ENCODE data around the gene IKZF2. TPM values are rescaled to one million over a fixed set of nuclear protein-coding genes. Genes with fewer than 3 reads are reported as not detected.
A peak's percentile ranks its signal among the peaks of the same experiment; 100 is the strongest.

IKZF2 gene
- total RNA-seq, 3 donors from 2014 or later = 5.6 to 11.1 (median 8.6) TPM

DNA sequence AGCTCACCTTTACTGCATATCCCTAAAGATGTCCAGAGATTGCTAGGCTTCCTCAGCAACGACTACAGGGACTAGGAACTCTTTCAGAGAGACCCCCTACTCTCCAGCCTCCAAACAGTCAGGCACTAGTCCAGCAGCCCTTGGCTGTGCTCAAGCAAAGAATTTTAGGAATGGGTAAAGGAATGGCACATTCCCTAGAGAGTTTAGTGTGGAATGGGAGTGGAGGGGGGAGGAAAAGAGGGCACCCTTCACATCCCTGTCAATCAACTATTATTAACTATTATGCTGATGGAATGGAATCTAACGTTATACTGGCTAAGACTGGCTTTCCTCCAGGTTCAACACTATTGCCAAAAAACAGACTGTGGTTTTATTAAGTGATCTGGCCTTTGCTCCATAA lies 64.8 kb downstream of the IKZF2 start:
- no peaks in the 10 kb centered on the region for H3K36me3 ChIP-seq (ENCODE audit: low read depth)
- intact Hi-C loops (cut with DNase I, micrococcal nuclease) = no loop called here
- TF ChIP-seq, protein P1, sequence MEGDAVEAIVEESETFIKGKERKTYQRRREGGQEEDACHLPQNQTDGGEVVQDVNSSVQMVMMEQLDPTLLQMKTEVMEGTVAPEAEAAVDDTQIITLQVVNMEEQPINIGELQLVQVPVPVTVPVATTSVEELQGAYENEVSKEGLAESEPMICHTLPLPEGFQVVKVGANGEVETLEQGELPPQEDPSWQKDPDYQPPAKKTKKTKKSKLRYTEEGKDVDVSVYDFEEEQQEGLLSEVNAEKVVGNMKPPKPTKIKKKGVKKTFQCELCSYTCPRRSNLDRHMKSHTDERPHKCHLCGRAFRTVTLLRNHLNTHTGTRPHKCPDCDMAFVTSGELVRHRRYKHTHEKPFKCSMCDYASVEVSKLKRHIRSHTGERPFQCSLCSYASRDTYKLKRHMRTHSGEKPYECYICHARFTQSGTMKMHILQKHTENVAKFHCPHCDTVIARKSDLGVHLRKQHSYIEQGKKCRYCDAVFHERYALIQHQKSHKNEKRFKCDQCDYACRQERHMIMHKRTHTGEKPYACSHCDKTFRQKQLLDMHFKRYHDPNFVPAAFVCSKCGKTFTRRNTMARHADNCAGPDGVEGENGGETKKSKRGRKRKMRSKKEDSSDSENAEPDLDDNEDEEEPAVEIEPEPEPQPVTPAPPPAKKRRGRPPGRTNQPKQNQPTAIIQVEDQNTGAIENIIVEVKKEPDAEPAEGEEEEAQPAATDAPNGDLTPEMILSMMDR (IDR thresholded peaks at IDR 0.05) = no peak
- H3K9me3 ChIP-seq = no peaks in the 10 kb centered on the region
- peaks cover 5% of the 10 kb centered on the region for H3K4me1 ChIP-seq (ENCODE audit: low read depth)
- DNase-seq = no peak
- ATAC-seq = no peak
- H3K4me3 ChIP-seq = no peak overlapping the region

DNA sequence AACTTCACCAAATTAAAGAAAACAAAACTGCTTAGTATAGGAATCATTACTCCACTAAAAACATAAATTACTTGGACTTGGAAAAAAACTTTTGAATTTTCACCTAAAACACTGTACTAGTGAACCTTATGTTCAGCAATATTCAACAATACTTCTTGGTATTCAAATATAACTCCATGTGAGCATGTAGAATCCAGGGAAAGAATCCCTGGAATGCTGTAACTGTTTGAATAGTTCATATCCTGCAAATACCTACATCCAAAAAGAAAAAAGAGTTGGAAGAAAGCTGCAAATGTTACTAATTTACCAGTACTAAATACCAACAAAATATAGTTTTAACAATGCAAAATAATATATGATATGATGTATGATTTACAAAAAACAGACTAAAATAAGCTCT lies 65.4 kb downstream of the IKZF2 start:
- TF ChIP-seq, protein P1 (IDR thresholded peaks at IDR 0.05) = no peak
- H3K36me3 ChIP-seq (ENCODE audit: low read depth) = no peaks in the 10 kb centered on the region
- H3K4me1 ChIP-seq (ENCODE audit: low read depth) = peaks cover 11% of the 10 kb centered on the region
- intact Hi-C loops (cut with DNase I, micrococcal nuclease) = no loop called here
- no peak for DNase-seq
- no peaks in the 10 kb centered on the region for H3K9me3 ChIP-seq
- ATAC-seq = no peak
- no peak overlapping the region for H3K4me3 ChIP-seq

DNA sequence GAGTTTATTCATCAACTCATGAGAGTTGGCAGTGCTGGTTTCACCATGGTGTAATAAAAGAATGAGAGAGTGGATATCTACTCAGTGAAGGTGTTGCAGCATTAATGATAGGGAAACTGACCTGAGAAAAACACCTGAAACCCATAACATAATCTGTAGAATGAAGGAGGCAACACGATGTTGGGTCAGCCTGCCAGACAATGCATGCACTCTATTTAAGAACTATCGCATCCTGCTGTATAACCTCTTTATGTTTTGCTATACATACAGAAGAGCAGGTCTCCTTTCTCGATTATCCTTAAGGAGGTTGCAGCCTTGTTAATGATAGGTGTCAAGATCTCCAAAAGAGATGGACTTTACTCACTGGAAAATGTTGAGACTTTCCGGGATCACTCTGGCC lies 65.9 kb downstream of the IKZF2 start:
- intact Hi-C loops (cut with DNase I, micrococcal nuclease) = no loop called here
- no peak for ATAC-seq
- DNase-seq = no peak
- TF ChIP-seq, protein P1 (IDR thresholded peaks at IDR 0.05) = no peak
- no peak overlapping the region for H3K4me3 ChIP-seq
- H3K4me1 ChIP-seq (ENCODE audit: low read depth) = peaks cover 11% of the 10 kb centered on the region
- no peaks in the 10 kb centered on the region for H3K9me3 ChIP-seq
- no peaks in the 10 kb centered on the region for H3K36me3 ChIP-seq (ENCODE audit: low read depth)

DNA sequence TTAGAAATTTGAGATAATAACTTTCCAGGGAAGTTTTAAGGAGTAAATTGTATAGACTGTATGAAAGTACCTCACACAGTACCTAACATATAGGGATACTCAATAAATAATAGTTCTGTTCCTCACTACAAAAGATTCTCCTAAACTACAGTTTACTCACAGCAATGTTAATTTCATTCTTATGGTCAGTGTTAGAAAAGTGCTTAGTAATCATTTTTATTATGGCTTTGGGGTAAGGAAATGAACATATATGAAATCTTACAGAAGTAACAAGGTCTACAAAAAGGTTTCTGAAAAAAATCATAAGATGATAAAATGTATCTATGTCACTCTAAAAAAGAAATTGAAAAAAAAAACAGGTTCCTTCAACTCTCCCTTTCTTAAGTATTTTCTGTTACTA lies 67.2 kb downstream of the IKZF2 start:
- DNase-seq = no peak
- H3K36me3 ChIP-seq (ENCODE audit: low read depth) = no peaks in the 10 kb centered on the region
- intact Hi-C loops (cut with DNase I, micrococcal nuclease) = no loop called here
- TF ChIP-seq, protein P1 (IDR thresholded peaks at IDR 0.05) = no peak
- ATAC-seq = no peak
- H3K4me3 ChIP-seq = no peak overlapping the region
- peaks cover 11% of the 10 kb centered on the region for H3K4me1 ChIP-seq (ENCODE audit: low read depth)
- no peaks in the 10 kb centered on the region for H3K9me3 ChIP-seq

DNA sequence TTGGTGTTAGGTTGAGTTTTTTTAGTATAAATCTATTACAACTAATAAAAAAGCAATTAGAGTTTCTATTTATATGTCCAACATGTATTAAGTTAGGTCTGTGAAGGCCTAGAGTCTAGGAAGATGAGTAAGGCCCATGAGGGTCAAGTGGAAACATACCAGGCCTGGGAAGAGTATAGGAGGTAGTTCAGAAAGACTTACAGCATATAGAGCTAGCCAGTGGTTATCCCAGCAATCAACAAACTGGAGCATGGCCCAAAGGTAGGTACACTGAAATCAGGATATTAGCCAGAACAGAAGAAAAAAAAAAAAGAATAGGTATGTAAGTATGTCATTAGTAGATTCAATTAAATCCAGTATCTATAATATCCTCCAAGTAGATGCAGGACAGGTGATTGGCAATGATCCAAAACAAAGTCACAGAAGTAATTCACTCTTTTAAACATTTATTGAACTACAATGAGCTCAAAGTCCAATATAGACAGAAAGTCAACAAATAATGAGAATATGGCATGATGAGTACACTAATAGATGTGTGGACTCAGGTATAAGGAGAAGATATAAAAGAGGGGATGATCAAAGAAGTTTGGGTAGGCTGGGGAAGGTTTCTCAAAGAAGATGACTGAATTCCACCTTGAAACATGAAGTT lies 70.3 kb downstream of the IKZF2 start:
- H3K4me3 ChIP-seq = no peak overlapping the region
- intact Hi-C loops (cut with DNase I, micrococcal nuclease) = no loop called here
- DNase-seq (peak in 1 of 3 donors; percentile 30), ATAC-seq (peak; percentile 93)
- no peaks in the 10 kb centered on the region for H3K9me3 ChIP-seq
- TF ChIP-seq, protein P1 (IDR thresholded peaks at IDR 0.05) = no peak
- peaks cover 11% of the 10 kb centered on the region for H3K4me1 ChIP-seq (ENCODE audit: low read depth)
- no peaks in the 10 kb centered on the region for H3K36me3 ChIP-seq (ENCODE audit: low read depth)

DNA sequence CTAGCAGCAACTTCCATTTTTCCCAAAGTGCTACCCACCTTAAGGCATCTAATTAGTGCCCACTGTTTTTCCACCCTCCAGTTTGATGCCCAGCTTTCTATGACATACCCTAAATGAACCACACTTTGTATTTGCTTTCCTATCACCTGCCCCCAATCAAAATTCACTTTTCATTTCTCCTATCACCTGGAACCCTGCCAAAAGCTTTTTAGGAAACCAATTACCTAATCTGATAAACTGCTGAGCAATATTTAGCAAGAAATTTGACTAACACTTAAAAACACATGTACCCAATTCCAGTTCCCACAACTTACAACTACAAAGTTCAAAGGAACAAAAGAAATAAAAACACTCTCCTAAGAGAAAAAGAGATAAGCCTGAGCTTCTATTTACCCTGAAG lies 71.7 kb downstream of the IKZF2 start:
- TF ChIP-seq, protein P1 (IDR thresholded peaks at IDR 0.05) = no peak
- ATAC-seq (no peak), DNase-seq (no peak)
- Histone ChIP-seq H3K36me3 (ENCODE audit: low read depth) (no peaks in the 10 kb centered on the region), H3K9me3 (no peaks in the 10 kb centered on the region), H3K4me1 (ENCODE audit: low read depth) (peaks cover 11% of the 10 kb centered on the region), H3K4me3 (no peak overlapping the region)
- intact Hi-C loops (cut with DNase I, micrococcal nuclease) = no loop called here
